Body of pancreas (tissue), 4 donors: ENCODE measurements around the gene QTRT2. TPM values are rescaled to one million over a fixed set of nuclear protein-coding genes. Genes with fewer than 3 reads are reported as not detected.
A peak's percentile ranks its signal among the peaks of the same experiment; 100 is the strongest.

Source experiments
- ATAC-seq: fragments of 150-250 bp; one replicate; pipeline ENCODE4 v1.9.1; 2016
- DNase-seq, 4 donors: peaks; one replicate each; pipeline ENCODE4 v3.0.0-alpha.2; 2019
- H3K27ac ChIP-seq, 4 donors: fragments of 200-600 bp; sonication (generic); 1 replicate in 3 of 4; 2 replicates in 1 of 4; pipeline versions ENCODE4 v1.5.1 to v1.6.1; 2016 to 2019; ENCODE audit warnings: mild to moderate bottlenecking in 1 of 4, mixed read lengths in 1 of 4, moderate library complexity in 1 of 4
- H3K27me3 ChIP-seq, 2 donors: fragments of 200-600 bp; sonication (generic); one replicate each; pipeline ENCODE4 v1.6.0; 2016; ENCODE audit warnings: mild to moderate bottlenecking in 1 of 2
- H3K36me3 ChIP-seq, 2 donors: fragments of 200-600 bp; sonication (generic); replicated peaks in 1 of 2; 2 replicates each; pipeline ENCODE4 v1.5.1; 2016; ENCODE audit warnings: low read depth in 2 of 2; ENCODE audit not compliant: insufficient read depth in 1 of 2
- H3K4me1 ChIP-seq: fragments of 200-600 bp; sonication (generic); one replicate; pipeline ENCODE4 v1.6.0; 2016
- H3K4me3 ChIP-seq, 2 donors: fragments of 200-600 bp; sonication (generic); 1 replicate in 1 of 2; 2 replicates in 1 of 2; pipeline ENCODE4 v1.5.1; 2016 to 2019
- H3K9me3 ChIP-seq, 3 donors: fragments of 200-600 bp; sonication (generic); 1 replicate in 2 of 3; 2 replicates in 1 of 3; pipeline ENCODE4 v1.5.1; 2016
- CTCF ChIP-seq, 7 experiments: fragments of 450-650 bp in 4 of 7; fragments of 200-600 bp in 3 of 7; sonication (generic) in 3 of 7; IDR thresholded peaks; one replicate each; pipeline ENCODE4 v1.5.1; 2016 to 2019; ENCODE audit warnings: antibody characterized with exemption in 7 of 7
- POLR2A ChIP-seq, 3 donors: fragments of 450-650 bp; IDR thresholded peaks; one replicate each; pipeline ENCODE4 v1.6.1; 2016; ENCODE audit warnings: antibody characterized with exemption in 3 of 3, mild to moderate bottlenecking in 2 of 3
- WGBS, 2 donors: methylation state at CpG; one replicate each; pipeline ENCODE4 v1.1.5; 2017; 5-methylcytosine and 5-hydroxymethylcytosine counted together
- intact Hi-C: fragments of 100-400 bp; cut with DNase I; formaldehyde crosslinking; loops from one replicate; pipeline ENCODE4 v1.15.1; 2023
- total RNA-seq, 2 donors: library from RNA; depleted of rRNA; stranded (reverse); fragments of >200 nt; gene quantifications; one replicate each; pipeline ENCODE4 v1.1.0, GENCODE V29; 2016

QTRT2 gene
- total RNA-seq, 2 donors from 2014 or later: 10.6 to 15.8 TPM

- H3K9me3 ChIP-seq: no peaks in the 10 kb centered on the region
- no peak overlapping the region for H3K27ac ChIP-seq
- ATAC-seq (no peak), DNase-seq (no peak)
- H3K36me3 ChIP-seq: no peaks in the 10 kb centered on the region
- H3K4me3 ChIP-seq: no peak overlapping the region
- H3K27me3 ChIP-seq: no peaks in the 10 kb centered on the region
- TF ChIP-seq CTCF (IDR thresholded peaks at IDR 0.05) (no peak), POLR2A (IDR thresholded peaks at IDR 0.05) (no peak)
- 75 to 80% methylated on average over 4 of the region's 4 CpGs for WGBS, 2 donors
- intact Hi-C loops: no loop called here
- H3K4me1 ChIP-seq: no peaks in the 10 kb centered on the region
Measured at GRCh38 chr3:114103858-114104257, 47.3 kb downstream of the QTRT2 start.

- Histone ChIP-seq H3K4me1 (no peaks in the 10 kb centered on the region), H3K27ac (no peak overlapping the region), H3K36me3 (no peaks in the 10 kb centered on the region), H3K4me3 (no peak overlapping the region), H3K27me3 (no peaks in the 10 kb centered on the region), H3K9me3 (no peaks in the 10 kb centered on the region)
- no peak for ATAC-seq
- DNase-seq: no peak
- TF ChIP-seq POLR2A (IDR thresholded peaks at IDR 0.05) (no peak), CTCF (IDR thresholded peaks at IDR 0.05) (no peak)
- intact Hi-C loops: no loop called here
- WGBS, 2 donors: 80% methylated on average over 3 of the region's 3 CpGs
Measured at GRCh38 chr3:114104414-114104813, 47.9 kb downstream of the QTRT2 start.

- Histone ChIP-seq H3K4me3 (no peak overlapping the region), H3K9me3 (no peaks in the 10 kb centered on the region), H3K27me3 (no peaks in the 10 kb centered on the region), H3K36me3 (no peaks in the 10 kb centered on the region), H3K27ac (no peak overlapping the region), H3K4me1 (no peaks in the 10 kb centered on the region)
- ATAC-seq (no peak), DNase-seq (no peak)
- WGBS, 2 donors: 81 to 82% methylated on average over 8 of the region's 8 CpGs
- intact Hi-C loops: no loop called here
- no peak for TF ChIP-seq POLR2A (IDR thresholded peaks at IDR 0.05)
- no peak for TF ChIP-seq CTCF (IDR thresholded peaks at IDR 0.05)
Measured at GRCh38 chr3:114108137-114108536, 51.6 kb downstream of the QTRT2 start.

- Histone ChIP-seq H3K27me3 (no peaks in the 10 kb centered on the region), H3K9me3 (no peaks in the 10 kb centered on the region), H3K36me3 (no peaks in the 10 kb centered on the region), H3K4me1 (no peaks in the 10 kb centered on the region), H3K27ac (no peak overlapping the region), H3K4me3 (no peak overlapping the region)
- ATAC-seq (no peak), DNase-seq (no peak)
- WGBS, 2 donors: 70 to 74% methylated on average over 5 of the region's 5 CpGs
- intact Hi-C loops: no loop called here
- no peak for TF ChIP-seq POLR2A (IDR thresholded peaks at IDR 0.05)
- no peak for TF ChIP-seq CTCF (IDR thresholded peaks at IDR 0.05)
Measured at GRCh38 chr3:114110439-114110838, 53.9 kb downstream of the QTRT2 start.

- Histone ChIP-seq H3K9me3 (no peaks in the 10 kb centered on the region), H3K27me3 (no peaks in the 10 kb centered on the region), H3K27ac (peak overlapping the region in 1 of 4 donors; percentile 8), H3K36me3 (no peaks in the 10 kb centered on the region), H3K4me1 (no peaks in the 10 kb centered on the region), H3K4me3 (no peak overlapping the region)
- WGBS, 2 donors: 64 to 71% methylated on average over 3 of the region's 3 CpGs
- no peak for DNase-seq
- intact Hi-C loops: no loop called here
- ATAC-seq: no peak
- TF ChIP-seq POLR2A (IDR thresholded peaks at IDR 0.05) (no peak), CTCF (IDR thresholded peaks at IDR 0.05) (no peak)
Measured at GRCh38 chr3:114111060-114111770, 54.7 kb downstream of the QTRT2 start.
